GM21526 (cell line): ENCODE measurements around the gene CARMIL1.

Experiments
- ATAC-seq: cut with Tn5 transposase; IDR thresholded peaks from one replicate; pipeline ENCODE4 v1.9.1; 2021; ENCODE audit warnings: moderate library complexity; ENCODE audit not compliant: unreplicated experiment, low FRiP score

The CARMIL1 gene

GRCh38 chr6:25629198-25629576 lies 350.0 kb downstream of the CARMIL1 start:
- no peak for ATAC-seq

GRCh38 chr6:25630508-25631278 lies 351.5 kb downstream of the CARMIL1 start:
- no peak for ATAC-seq

- ATAC-seq, result no peak
These were observed 356.7 kb downstream of the CARMIL1 start for GRCh38 chr6:25635886-25636317.

GRCh38 chr6:25637211-25637610 lies 358.0 kb downstream of the CARMIL1 start:
- no peak for ATAC-seq

GRCh38 chr6:25637960-25638434 lies 358.8 kb downstream of the CARMIL1 start:
- ATAC-seq, result no peak

GRCh38 chr6:25639653-25640052 lies 360.5 kb downstream of the CARMIL1 start:
- ATAC-seq, result no peak

GRCh38 chr6:25640446-25640845 lies 361.3 kb downstream of the CARMIL1 start:
- ATAC-seq, result no peak

GRCh38 chr6:25640891-25641290 lies 361.7 kb downstream of the CARMIL1 start:
- ATAC-seq, result no peak

GRCh38 chr6:25641377-25641776 lies 362.2 kb downstream of the CARMIL1 start:
- no peak for ATAC-seq

- no peak for ATAC-seq
These were observed 362.9 kb downstream of the CARMIL1 start for GRCh38 chr6:25641940-25642666.

- no peak for ATAC-seq
These were observed 363.6 kb downstream of the CARMIL1 start for GRCh38 chr6:25642667-25643328.

- ATAC-seq, result no peak
These were observed 366.7 kb downstream of the CARMIL1 start for GRCh38 chr6:25645916-25646315.

- no peak for ATAC-seq
These were observed 370.4 kb downstream of the CARMIL1 start for GRCh38 chr6:25649611-25650010.

- ATAC-seq, result no peak
These were observed 372.9 kb downstream of the CARMIL1 start, which contains the start of gene SCGN for GRCh38 chr6:25652007-25652515. Gene SCGN, plus strand, starts transcription at chr6:25652215. Its CDS starts 189 bp downstream, at chr6:25652404.

- ATAC-seq, result no peak
These were observed 376.5 kb downstream of the CARMIL1 start for GRCh38 chr6:25655723-25656122.

GRCh38 chr6:25659633-25660368 lies 380.6 kb downstream of the CARMIL1 start:
- ATAC-seq, result no peak

- ATAC-seq, result no peak
These were observed 381.3 kb downstream of the CARMIL1 start for GRCh38 chr6:25660512-25660911.

GRCh38 chr6:25661129-25661779 lies 382.1 kb downstream of the CARMIL1 start:
- ATAC-seq, result no peak

GRCh38 chr6:25665455-25665854 lies 386.3 kb downstream of the CARMIL1 start:
- no peak for ATAC-seq

GRCh38 chr6:25669413-25669812 lies 390.2 kb downstream of the CARMIL1 start:
- ATAC-seq, result no peak
